Measurements from ENCODE around the gene SGCB. TPM values are rescaled to one million over a fixed set of nuclear protein-coding genes. Genes with fewer than 3 reads are reported as not detected.
A peak's percentile ranks its signal among the peaks of the same experiment; 100 is the strongest.
"Not testable (repeated sequence)": the region's sequence is repeated elsewhere in the genome, so short reads cannot be mapped to it uniquely, and the experiment has no call there.

The SGCB gene
- 1.9 TPM for polyA plus RNA-seq (2013)

DNA sequence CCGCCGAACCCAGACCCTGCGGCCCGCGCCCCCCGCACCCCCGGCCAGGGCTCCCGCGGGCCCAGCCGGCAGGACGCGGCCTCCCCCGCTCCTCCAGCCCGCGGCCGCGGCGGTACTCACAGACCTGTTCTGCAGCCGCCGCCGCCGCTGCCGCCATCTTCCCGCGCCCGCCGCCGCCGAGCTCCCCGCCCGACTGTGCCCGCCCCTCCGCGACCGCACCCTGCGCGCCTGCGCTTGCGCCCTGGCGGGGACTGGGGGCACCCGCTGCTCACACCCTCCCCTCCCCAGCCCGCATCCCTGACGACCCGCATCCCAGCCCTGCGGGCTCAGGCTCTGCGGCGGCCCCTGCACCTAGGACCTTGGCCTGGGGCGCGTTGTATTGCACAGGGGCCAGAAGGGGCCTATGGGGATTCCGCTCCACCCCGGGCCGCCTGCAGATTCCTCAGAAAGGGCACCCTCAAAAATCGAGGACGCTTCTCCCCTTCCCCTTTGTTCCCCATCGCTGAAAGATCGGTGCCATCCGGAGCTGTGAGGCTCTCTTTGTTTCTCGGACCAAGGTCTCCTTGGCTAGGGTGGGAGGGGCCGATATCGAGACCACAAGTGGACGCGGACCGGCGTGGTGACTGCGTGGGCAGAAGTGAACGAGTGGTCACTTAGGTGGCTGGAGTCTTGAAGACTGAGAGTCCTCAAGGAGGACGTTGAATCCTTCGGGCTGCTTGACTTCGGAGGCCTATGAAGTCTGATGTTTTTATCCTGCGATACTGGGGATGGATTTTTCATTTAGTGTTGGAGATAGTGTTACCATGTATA, at the start of gene SGCB:
Gene SGCB (minus strand): TSS at position 197 of the 810 bp plus-strand sequence. CDS start 40 bp downstream, at position 157.
- DNase-seq = peak; percentile 27 to 72 (median 59)
- ChIA-PET POLR2A (no interaction called here), CTCF (interaction anchor here (1.0 to 1.4 kb wide), 2 partner anchors 12 to 143 kb away, joined by 3 to 4 read pairs; no protein-coding TSS in a partner anchor)
- Histone ChIP-seq H3K9me3 (ENCODE audit: control extremely low read depth in 1 of 5, control insufficient read depth in 4 of 5, insufficient read depth in 2 of 5, low read depth in 1 of 5, low read length in 4 of 5) (peaks cover 0 to 2% (median 0%) of the 10 kb centered on the region in 5 experiments), H3K27ac (ENCODE audit: insufficient read depth in 1 of 2, low read depth in 1 of 2, low read length in 2 of 2, poor library complexity in 1 of 2, severe bottlenecking in 2 of 2) (no peak within 1 kb of the TSS), H3K4me3 (ENCODE audit: control insufficient read depth in 1 of 7, extremely low read depth in 1 of 7, insufficient read depth in 4 of 7, low read depth in 2 of 7, low read length in 6 of 7) (peak within 1 kb of the TSS; percentile 38 to 80 (median 63)), H3K36me3 (ENCODE audit: control insufficient read depth in 4 of 4, insufficient read depth in 4 of 4, low read length in 3 of 4) (no peaks in the 10 kb centered on the region), H3K4me1 (ENCODE audit: control extremely low read depth in 1 of 4, control insufficient read depth in 4 of 4, insufficient read depth in 4 of 4, low read length in 3 of 4) (peaks cover 0 to 10% (median 6%) of the 10 kb centered on the region in 4 experiments), H3K27me3 (replicated peaks in 2 of 5; ENCODE audit: control insufficient read depth in 4 of 5, insufficient read depth in 5 of 5, low read length in 4 of 5) (peaks cover 5 to 71% (median 33%) of the 10 kb centered on the region in 5 experiments)
- WGBS (ENCODE audit: insufficient coverage) = 1% methylated on average over 58 of the region's 70 CpGs

- no CpG with 5 or more reads among the region's 1 CpG for WGBS (ENCODE audit: insufficient coverage)
These were observed 48.3 kb upstream of the SGCB start for GRCh38 chr4:52086425-52086824.

GRCh38 chr4:52081216-52081615, 43.1 kb upstream of the SGCB start:
- peaks cover 4 to 18% (median 10%) of the 10 kb centered on the region in 5 experiments for H3K27me3 ChIP-seq (replicated peaks in 2 of 5; ENCODE audit: control insufficient read depth in 4 of 5, insufficient read depth in 5 of 5, low read length in 4 of 5)
- H3K27ac ChIP-seq (ENCODE audit: insufficient read depth in 1 of 2, low read depth in 1 of 2, low read length in 2 of 2, poor library complexity in 1 of 2, severe bottlenecking in 2 of 2) = no peak overlapping the region
- no peaks in the 10 kb centered on the region for H3K4me1 ChIP-seq (ENCODE audit: control extremely low read depth in 1 of 4, control insufficient read depth in 4 of 4, insufficient read depth in 4 of 4, low read length in 3 of 4)
- ChIA-PET POLR2A (no interaction called here), CTCF (no interaction called here)
- no peaks in the 10 kb centered on the region for H3K36me3 ChIP-seq (ENCODE audit: control insufficient read depth in 4 of 4, insufficient read depth in 4 of 4, low read length in 3 of 4)
- peaks cover 0 to 3% (median 0%) of the 10 kb centered on the region in 5 experiments for H3K9me3 ChIP-seq (ENCODE audit: control extremely low read depth in 1 of 5, control insufficient read depth in 4 of 5, insufficient read depth in 2 of 5, low read depth in 1 of 5, low read length in 4 of 5)
- no peak for DNase-seq
- no peak overlapping the region for H3K4me3 ChIP-seq (ENCODE audit: control insufficient read depth in 1 of 7, extremely low read depth in 1 of 7, insufficient read depth in 4 of 7, low read depth in 2 of 7, low read length in 6 of 7)

More at GRCh38 chr4:52086425-52086824, 48.3 kb upstream of the SGCB start:
- POLR2A ChIA-PET; H3K4me1 ChIP-seq (ENCODE audit: control extremely low read depth in 1 of 4, control insufficient read depth in 4 of 4, insufficient read depth in 4 of 4, low read length in 3 of 4); H3K9me3 ChIP-seq (ENCODE audit: control extremely low read depth in 1 of 5, control insufficient read depth in 4 of 5, insufficient read depth in 2 of 5, low read depth in 1 of 5, low read length in 4 of 5); DNase-seq; H3K27me3 ChIP-seq (replicated peaks in 2 of 5; ENCODE audit: control insufficient read depth in 4 of 5, insufficient read depth in 5 of 5, low read length in 4 of 5); H3K36me3 ChIP-seq (ENCODE audit: control insufficient read depth in 4 of 4, insufficient read depth in 4 of 4, low read length in 3 of 4); CTCF ChIA-PET; H3K4me3 ChIP-seq (ENCODE audit: control insufficient read depth in 1 of 7, extremely low read depth in 1 of 7, insufficient read depth in 4 of 7, low read depth in 2 of 7, low read length in 6 of 7); H3K27ac ChIP-seq (ENCODE audit: insufficient read depth in 1 of 2, low read depth in 1 of 2, low read length in 2 of 2, poor library complexity in 1 of 2, severe bottlenecking in 2 of 2): not testable (repeated sequence)

DNA sequence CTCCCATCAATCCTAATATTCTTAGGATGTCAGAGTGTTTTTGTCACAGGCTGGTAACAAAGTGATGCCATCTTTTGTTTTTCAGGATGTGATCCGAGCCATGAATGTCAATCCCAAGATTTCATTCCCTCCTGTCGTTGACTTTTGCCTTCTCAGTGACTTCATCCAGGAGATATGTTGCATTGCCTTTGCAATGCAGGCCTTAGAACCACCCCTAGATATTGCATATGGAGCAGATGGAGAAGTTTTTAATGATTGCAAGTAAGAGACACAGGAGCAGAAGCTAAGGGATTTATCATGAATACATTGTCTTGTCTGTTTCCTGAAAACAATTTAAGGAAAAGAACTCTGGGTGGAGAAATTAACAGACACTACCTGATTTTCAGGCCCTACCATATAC, 41.6 kb upstream of the SGCB start:
- no peak for DNase-seq
- Histone ChIP-seq H3K27me3 (replicated peaks in 2 of 5; ENCODE audit: control insufficient read depth in 4 of 5, insufficient read depth in 5 of 5, low read length in 4 of 5) (peaks cover 8 to 29% (median 14%) of the 10 kb centered on the region in 5 experiments), H3K27ac (ENCODE audit: insufficient read depth in 1 of 2, low read depth in 1 of 2, low read length in 2 of 2, poor library complexity in 1 of 2, severe bottlenecking in 2 of 2) (no peak overlapping the region), H3K36me3 (ENCODE audit: control insufficient read depth in 4 of 4, insufficient read depth in 4 of 4, low read length in 3 of 4) (no peaks in the 10 kb centered on the region), H3K9me3 (ENCODE audit: control extremely low read depth in 1 of 5, control insufficient read depth in 4 of 5, insufficient read depth in 2 of 5, low read depth in 1 of 5, low read length in 4 of 5) (peaks cover 0 to 3% (median 0%) of the 10 kb centered on the region in 5 experiments), H3K4me1 (ENCODE audit: control extremely low read depth in 1 of 4, control insufficient read depth in 4 of 4, insufficient read depth in 4 of 4, low read length in 3 of 4) (no peaks in the 10 kb centered on the region), H3K4me3 (ENCODE audit: control insufficient read depth in 1 of 7, extremely low read depth in 1 of 7, insufficient read depth in 4 of 7, low read depth in 2 of 7, low read length in 6 of 7) (no peak overlapping the region)
- ChIA-PET POLR2A (no interaction called here), CTCF (no interaction called here)
- 75% methylated on average over 1 of the region's 2 CpGs for WGBS (ENCODE audit: insufficient coverage)

GRCh38 chr4:52076731-52077130, 38.6 kb upstream of the SGCB start:
- no peaks in the 10 kb centered on the region for H3K36me3 ChIP-seq (ENCODE audit: control insufficient read depth in 4 of 4, insufficient read depth in 4 of 4, low read length in 3 of 4)
- ChIA-PET CTCF (no interaction called here), POLR2A (no interaction called here)
- H3K9me3 ChIP-seq (ENCODE audit: control extremely low read depth in 1 of 5, control insufficient read depth in 4 of 5, insufficient read depth in 2 of 5, low read depth in 1 of 5, low read length in 4 of 5) = peaks cover 0 to 3% (median 0%) of the 10 kb centered on the region in 5 experiments
- DNase-seq = no peak
- 6% methylated on average over 16 of the region's 26 CpGs for WGBS (ENCODE audit: insufficient coverage)
- H3K4me3 ChIP-seq (ENCODE audit: control insufficient read depth in 1 of 7, extremely low read depth in 1 of 7, insufficient read depth in 4 of 7, low read depth in 2 of 7, low read length in 6 of 7) = no peak overlapping the region
- H3K27ac ChIP-seq (ENCODE audit: insufficient read depth in 1 of 2, low read depth in 1 of 2, low read length in 2 of 2, poor library complexity in 1 of 2, severe bottlenecking in 2 of 2) = no peak overlapping the region
- H3K4me1 ChIP-seq (ENCODE audit: control extremely low read depth in 1 of 4, control insufficient read depth in 4 of 4, insufficient read depth in 4 of 4, low read length in 3 of 4) = no peaks in the 10 kb centered on the region
- peaks cover 11 to 33% (median 14%) of the 10 kb centered on the region in 5 experiments for H3K27me3 ChIP-seq (replicated peaks in 2 of 5; ENCODE audit: control insufficient read depth in 4 of 5, insufficient read depth in 5 of 5, low read length in 4 of 5)

GRCh38 chr4:52071791-52072546, 33.9 kb upstream of the SGCB start:
- ChIA-PET POLR2A (no interaction called here), CTCF (interaction anchor here (1.2 kb wide), 1 partner anchor 23 kb away, joined by 3 read pairs; no protein-coding TSS in a partner anchor)
- Histone ChIP-seq H3K9me3 (ENCODE audit: control extremely low read depth in 1 of 5, control insufficient read depth in 4 of 5, insufficient read depth in 2 of 5, low read depth in 1 of 5, low read length in 4 of 5) (peaks cover 0 to 8% (median 0%) of the 10 kb centered on the region in 5 experiments), H3K27ac (ENCODE audit: insufficient read depth in 1 of 2, low read depth in 1 of 2, low read length in 2 of 2, poor library complexity in 1 of 2, severe bottlenecking in 2 of 2) (no peak overlapping the region), H3K4me1 (ENCODE audit: control extremely low read depth in 1 of 4, control insufficient read depth in 4 of 4, insufficient read depth in 4 of 4, low read length in 3 of 4) (no peaks in the 10 kb centered on the region), H3K27me3 (replicated peaks in 2 of 5; ENCODE audit: control insufficient read depth in 4 of 5, insufficient read depth in 5 of 5, low read length in 4 of 5) (peaks cover 12 to 27% (median 13%) of the 10 kb centered on the region in 5 experiments), H3K4me3 (ENCODE audit: control insufficient read depth in 1 of 7, extremely low read depth in 1 of 7, insufficient read depth in 4 of 7, low read depth in 2 of 7, low read length in 6 of 7) (no peak overlapping the region), H3K36me3 (ENCODE audit: control insufficient read depth in 4 of 4, insufficient read depth in 4 of 4, low read length in 3 of 4) (no peaks in the 10 kb centered on the region)
- WGBS (ENCODE audit: insufficient coverage) = 72% methylated on average over 7 of the region's 10 CpGs
- no peak for DNase-seq

- ChIA-PET POLR2A (interaction anchor here (0.6 kb wide), 1 partner anchor 43 kb away, joined by 3 read pairs; no protein-coding TSS in a partner anchor), CTCF (no interaction called here)
- peaks cover 0 to 8% (median 4%) of the 10 kb centered on the region in 5 experiments for H3K27me3 ChIP-seq (replicated peaks in 2 of 5; ENCODE audit: control insufficient read depth in 4 of 5, insufficient read depth in 5 of 5, low read length in 4 of 5)
- no peak for DNase-seq
- no peak overlapping the region for H3K27ac ChIP-seq (ENCODE audit: insufficient read depth in 1 of 2, low read depth in 1 of 2, low read length in 2 of 2, poor library complexity in 1 of 2, severe bottlenecking in 2 of 2)
- 80% methylated on average over 1 of the region's 1 CpG for WGBS (ENCODE audit: insufficient coverage)
- peaks cover 0 to 5% (median 0%) of the 10 kb centered on the region in 5 experiments for H3K9me3 ChIP-seq (ENCODE audit: control extremely low read depth in 1 of 5, control insufficient read depth in 4 of 5, insufficient read depth in 2 of 5, low read depth in 1 of 5, low read length in 4 of 5)
- no peaks in the 10 kb centered on the region for H3K36me3 ChIP-seq (ENCODE audit: control insufficient read depth in 4 of 4, insufficient read depth in 4 of 4, low read length in 3 of 4)
- no peak overlapping the region for H3K4me3 ChIP-seq (ENCODE audit: control insufficient read depth in 1 of 7, extremely low read depth in 1 of 7, insufficient read depth in 4 of 7, low read depth in 2 of 7, low read length in 6 of 7)
- no peaks in the 10 kb centered on the region for H3K4me1 ChIP-seq (ENCODE audit: control extremely low read depth in 1 of 4, control insufficient read depth in 4 of 4, insufficient read depth in 4 of 4, low read length in 3 of 4)
These were observed 31.5 kb upstream of the SGCB start for GRCh38 chr4:52069571-52069970.
